ENCODE results near the gene OR2V1.
"Not testable (repeated sequence)": the region's sequence is repeated elsewhere in the genome, so short reads cannot be mapped to it uniquely, and the experiment has no call there.

Gene OR2V1

DNA sequence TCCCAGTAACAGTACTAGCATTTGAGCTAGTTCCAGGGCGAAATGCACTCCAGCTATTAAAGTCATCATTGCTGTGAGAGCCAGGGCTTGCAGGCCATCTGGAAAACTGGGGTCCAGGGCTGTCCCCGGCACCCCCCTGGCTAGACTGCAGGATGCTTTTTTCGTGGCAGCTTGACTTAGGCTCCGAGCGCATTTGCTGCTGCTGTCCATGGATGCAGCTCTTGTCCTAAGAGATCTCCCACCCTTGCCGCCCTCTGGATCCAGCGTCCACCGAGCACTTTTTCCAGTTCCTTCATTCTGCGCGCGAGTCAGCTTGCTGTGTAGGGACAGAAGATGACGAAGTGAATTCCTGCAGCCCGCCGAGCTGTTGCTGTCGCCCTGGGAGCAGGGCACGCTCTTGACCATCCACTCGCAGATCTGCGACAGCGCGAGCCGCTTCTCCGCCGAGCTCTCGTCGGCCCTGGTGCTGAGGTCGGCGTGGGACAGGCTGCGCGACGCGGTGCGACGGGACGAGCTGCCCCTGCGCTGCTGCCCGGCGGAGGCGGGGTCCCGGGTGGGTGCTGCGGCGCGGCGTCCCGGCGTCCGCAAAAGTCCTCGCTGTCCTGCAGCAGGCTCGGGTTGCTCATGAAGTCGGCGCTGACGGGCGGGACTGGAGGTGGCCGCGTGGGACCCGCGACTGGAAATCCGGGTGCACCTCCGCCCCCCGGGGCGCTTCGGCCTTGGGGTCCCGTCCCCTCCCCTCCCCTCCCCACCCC, 30.7 kb downstream of the OR2V1 start:
- DNase-seq = no peak

DNA sequence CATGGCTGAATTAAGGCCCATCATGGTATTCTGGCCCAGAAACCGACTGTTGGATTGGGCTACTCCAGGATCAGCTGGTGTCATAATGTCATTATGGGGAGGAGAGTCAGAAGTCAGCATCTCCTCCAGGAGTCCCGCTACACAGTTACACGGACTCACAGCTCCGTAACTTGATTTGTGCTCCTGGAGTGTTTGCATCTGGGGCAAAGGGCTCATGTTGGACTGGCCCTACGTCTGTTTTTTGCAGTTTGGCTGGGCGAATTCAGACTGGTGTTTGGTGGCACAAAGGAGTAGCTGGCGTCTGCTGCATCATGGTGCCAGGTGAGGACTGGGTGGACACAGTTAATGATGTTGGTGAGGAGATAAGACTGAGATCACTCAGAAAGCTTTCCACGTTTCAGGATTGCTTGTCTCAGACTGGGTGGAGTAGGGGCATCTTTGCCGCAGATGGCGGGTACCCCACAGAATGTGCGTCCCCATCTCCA, 31.3 kb downstream of the OR2V1 start:
- no peak for DNase-seq

DNA sequence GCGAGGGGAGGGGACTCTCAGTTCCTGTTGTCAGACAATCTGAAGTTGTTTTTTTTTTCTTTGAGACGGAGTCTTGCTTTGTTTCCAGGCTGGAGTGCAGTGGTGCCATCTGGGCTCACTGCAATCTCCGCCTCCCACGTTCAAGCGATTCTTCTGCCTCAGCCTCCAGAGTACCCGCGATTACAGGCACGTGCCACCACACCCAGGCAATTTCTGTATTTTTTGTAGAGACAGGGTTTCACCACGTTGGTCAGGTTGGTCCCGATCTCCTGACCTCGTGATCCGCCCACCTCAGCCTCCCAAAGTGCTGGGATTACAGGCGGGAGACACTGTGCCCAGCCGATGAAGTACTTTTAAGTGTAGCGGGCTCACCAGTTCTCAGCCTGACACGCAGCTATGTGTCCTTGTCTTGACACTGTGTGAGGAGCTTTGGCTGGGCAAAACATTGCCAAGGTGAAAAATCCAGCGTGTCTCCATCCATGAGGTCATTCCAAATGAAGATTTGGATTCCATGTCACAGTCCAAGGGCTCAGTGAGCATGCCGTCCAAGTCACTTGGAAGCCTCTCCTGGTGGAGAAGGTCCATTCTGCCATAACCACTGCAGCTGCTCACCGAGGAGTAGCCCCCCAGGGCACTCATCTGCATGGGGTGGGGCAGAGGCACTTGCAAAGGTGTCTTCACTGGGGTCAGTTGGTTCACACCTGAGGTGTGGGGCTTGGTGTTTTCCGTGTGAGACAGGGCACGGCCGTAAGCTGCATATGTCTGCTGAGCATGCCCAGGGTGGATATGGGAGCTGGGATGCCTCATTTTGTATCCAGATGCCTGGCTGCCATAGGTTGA, 32.0 kb downstream of the OR2V1 start:
- no peak for DNase-seq

DNA sequence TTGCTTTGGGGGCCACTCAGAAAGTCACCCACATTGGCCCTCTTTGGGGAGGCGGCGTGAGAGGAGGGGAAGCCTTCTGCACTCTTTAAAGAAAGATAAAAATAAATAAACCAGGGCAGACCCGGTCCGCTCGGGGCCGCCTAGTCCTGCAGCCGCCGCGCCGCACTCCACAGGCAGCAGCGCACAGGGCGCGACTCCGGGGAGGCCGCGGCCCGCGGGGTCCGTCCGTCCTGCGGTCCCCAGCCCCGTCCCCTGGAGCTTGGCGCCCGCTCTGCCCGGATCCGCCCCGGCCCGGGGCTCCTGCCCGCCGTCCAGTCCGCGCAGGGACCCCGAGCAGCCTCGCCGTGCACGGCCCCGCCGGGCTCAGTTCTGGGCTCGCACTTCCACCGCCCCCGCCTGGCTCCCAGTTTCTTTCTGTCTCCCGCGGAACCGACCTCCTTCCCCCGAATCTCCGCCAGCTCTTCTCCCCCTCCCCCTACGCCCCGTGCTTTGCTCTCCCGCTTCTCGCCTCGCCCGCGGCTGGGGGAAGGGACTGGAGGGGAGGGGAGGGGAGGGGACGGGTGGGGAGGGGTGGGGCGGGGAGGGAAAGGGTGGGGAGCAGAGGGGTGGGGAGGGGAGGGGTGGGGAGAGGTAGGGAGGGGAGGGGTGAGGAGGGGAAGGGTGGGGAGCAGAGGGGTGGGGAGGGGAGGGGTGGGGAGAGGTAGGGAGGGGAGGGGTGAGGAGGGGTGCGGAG, 33.0 kb downstream of the OR2V1 start:
- DNase-seq = not testable (repeated sequence)

DNA sequence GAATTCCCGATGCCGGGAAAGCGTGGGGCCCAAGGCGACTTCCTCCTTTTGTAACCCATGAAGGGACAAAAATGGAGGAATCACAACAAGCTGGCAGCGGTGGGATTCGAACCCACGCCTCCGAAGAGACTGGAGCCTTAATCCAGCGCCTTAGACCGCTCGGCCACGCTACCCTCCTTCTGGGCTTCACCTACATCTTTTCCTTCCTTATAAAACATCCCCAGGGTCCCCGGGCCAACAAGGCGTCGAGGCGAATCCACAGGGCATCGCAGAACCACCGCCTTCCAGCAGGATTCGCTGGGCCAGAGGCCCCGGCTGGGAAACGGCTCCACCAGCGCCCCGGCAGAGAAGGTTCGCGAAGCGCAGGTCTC, 33.6 kb downstream of the OR2V1 start:
- DNase-seq = not testable (repeated sequence)

DNA sequence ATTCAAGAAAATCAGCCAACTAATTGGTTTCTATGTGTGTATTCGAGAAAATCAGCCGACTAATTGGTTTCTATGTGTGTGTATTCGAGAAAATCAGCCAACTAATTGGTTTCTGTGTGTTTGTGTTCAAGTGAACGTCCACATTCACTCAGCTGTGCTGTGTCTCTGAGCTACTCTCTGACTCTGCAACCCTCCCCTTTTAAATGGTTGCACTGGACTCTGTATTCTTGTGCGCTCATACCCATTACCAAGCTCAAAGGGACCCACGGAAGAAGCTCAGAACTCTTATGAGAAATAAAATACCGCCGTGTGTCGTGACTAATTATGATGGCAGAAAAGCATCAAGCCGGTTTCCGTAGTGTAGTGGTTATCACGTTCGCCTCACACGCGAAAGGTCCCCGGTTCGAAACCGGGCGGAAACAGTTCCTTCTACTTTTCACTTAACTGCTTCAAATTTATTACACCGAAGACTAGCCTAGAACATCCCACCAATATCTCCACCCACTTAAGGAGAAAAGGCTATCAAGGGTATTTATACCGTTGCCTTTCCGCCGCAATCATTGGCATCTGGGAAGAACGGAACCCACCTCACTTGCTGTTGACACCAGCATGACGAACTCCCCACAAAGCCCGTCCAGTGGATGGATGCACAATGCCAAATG, 34.1 kb downstream of the OR2V1 start:
- not testable (repeated sequence) for DNase-seq

DNA sequence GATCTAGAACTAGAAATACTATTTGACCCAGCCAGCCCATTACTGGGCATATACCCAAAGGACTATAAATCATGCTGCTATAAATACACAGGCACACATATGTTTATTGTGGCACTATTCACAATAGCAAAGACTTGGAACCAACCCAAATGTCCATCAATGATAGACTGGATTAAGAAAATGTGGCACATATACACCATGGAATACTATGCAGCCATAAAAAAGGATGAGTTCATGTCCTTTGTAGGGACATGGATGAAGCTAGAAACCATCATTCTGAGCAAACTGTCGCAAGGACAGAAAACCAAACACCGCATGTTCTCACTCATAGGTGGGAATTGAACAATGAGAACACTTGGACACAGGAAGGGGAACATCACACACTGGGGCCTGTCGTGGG, 35.8 kb downstream of the OR2V1 start:
- DNase-seq = not testable (repeated sequence)

DNA sequence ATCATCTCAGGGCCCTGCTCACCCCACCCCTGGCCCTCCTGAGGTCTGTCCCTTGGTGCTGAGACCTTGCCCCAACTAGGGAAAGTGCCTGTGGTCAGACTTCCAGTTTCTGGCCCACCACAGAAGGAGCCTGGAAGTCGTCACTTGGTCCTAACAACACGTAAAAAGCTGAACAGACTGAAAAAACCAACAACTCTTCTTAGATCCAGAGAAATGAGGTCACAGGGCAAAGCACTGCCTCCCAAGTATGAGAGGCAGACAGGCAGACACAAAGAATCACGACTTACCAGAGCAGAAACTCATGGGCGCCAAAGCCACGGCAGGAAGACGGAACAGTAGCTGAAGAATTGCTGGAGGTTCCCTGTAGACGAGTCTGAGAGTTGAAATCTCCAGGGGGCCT, 38.5 kb downstream of the OR2V1 start:
- DNase-seq = no peak

DNA sequence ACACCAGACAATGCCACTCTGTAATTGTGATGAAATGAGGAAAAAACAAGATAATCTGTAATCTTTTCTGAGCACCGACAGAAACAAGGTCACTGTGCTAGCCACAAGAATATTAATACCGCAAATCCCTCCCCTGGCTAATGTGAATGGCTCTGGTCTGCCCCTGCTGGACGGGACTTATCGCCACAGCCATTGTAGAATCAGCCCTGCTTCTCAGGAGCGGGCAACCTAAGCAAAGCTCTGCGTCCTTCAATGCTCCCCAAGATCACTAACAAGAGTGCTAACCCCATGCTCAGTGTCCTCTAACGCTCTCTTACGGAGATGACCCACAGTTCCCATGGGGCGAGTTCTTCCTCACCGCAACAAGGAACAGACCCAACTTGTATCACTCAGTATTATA, 42.7 kb downstream of the OR2V1 start:
- DNase-seq = no peak

DNA sequence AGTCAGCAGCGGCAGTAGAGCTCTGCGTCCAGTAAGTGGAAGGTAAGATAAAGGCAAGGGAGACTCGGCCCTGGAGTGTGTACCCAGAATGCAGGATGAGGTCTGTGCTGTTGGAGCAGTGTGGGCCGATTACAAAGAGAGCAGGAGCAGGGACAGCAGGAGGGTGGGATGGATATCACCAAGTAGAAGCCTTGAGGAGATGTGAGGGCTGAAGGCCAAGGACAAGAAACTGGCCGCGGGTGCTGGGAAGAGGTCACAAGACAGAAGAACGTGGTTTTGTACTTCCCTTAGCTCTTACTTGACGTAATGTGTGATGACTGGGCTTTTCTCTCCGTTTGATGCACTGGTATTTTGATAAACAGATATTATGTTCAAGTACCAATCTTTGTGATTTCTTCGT, 43.7 kb downstream of the OR2V1 start:
- DNase-seq = no peak

DNA sequence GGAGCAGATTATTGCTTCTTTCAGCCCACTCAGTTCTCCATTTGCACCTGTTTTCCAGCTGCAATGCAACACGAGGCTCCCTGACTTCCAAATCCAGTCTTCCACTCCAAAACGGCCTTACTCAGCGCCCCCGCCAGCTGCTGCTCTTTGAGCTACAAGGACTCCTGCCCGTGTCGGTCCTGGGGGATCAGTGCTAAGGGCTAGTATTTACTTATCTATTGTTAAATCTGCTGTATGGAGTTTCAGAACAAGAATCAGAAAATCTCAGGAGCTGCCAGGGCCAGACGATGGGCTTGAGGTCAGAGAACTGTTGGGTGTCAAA, 44.1 kb downstream of the OR2V1 start:
- no peak for DNase-seq

DNA sequence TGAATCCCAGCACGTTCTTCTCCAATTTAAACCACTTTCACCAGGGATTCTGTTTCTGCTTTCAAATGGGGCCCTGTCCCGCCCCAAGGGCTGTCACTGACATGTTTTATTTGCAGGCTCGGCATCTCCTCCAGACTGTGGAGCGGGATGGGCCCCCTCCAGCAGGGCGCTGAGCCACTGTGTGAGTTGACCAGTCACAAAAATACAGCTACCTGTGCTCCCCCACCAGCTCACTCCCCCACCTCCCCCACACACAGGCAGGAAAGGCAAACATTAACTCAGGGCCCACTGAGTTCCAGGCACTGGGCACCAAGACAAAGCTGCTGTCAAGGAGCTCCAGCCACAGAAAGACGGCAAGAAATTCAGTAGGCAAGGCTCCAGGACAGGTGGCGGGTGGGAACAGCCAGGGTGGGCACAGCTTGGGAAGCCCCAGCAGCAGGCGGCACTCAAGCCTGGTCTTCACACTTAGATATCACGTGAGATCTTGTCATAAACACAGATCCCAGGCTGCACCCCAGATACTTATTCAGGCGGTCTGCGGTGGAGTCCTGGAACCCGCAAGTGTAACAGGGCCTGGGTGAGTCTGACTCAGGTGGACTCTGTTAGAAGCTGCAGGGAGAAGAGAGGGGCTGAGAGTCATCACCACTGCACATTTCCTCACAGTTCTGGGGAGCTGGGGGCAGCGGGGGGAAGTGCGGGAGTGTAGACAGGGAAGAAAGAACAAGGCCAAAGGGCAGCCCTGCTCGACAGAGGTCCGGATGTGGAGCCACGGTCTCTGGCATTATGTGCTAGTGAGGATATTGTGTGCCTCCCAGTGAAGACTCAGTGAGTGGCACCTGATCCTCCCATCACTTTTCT, 44.7 kb downstream of the OR2V1 start:
- DNase-seq = no peak

DNA sequence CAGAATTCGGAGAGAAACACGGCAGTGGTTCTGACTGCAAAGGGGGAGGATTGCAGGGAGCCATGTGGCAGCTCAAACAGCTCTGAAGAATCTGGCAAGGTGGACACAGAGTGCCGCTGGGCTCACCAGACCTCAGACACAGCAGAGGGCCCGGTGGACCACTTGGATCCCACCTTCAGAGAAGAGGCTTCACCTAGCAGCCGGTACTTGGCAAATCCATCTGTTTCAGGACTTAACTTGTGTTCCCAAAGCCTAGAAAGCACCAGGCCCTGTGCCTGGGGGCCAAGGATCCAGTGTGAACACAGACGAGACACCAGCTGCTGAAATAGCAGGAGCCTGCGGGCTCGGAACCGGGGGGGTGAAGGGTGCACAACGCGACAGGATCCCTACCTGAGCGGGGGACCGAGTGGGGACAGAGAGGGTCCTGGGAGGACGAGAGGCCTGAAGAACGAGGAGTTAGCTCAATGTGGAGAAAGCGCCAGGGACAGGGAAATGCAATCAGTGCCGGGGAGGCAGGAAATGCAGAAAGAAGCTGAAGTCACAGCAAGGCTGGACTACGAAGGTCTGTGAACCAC, 46.3 kb downstream of the OR2V1 start:
- no peak for DNase-seq

DNA sequence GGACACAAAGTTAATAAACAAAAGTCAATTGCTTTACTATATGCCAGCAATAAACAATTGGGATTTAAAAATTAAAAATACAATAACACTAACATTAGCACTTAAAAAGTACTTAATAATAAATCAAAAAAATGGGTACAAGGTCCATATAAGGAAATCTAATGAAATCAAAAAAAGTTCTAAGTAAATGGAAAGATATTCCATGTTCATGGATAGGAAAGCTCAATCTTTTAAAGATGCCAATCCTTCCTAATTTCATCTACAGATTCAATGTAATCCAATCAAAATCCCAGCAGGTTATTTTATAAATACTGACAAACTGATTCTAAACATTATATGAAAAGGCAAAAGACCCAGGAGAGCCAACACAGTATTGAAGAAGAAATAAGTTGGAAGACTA, 49.0 kb downstream of the OR2V1 start:
- DNase-seq = no peak

DNA sequence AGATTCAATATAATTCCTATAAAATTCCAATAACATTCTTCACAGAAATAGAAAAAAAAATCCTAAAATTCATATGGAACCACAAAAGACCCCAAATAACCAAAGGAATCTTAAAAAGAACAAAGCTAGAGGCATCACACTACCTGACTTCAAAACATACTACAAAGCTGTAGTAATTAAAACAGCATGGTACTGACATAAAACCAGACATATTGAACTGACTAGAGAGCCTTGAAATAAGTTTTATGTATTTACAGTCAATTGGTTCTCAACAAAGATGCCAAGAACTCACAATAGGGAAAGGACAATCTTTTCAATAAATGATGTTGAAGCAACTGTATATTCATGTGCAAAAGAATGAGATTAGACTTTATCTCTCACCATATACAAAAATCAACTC, 54.0 kb downstream of the OR2V1 start:
- DNase-seq = no peak

All from activated CD4-positive, alpha-beta T cell treated with anti-CD3 and anti-CD28 coated beads, Interleukin-2, amount 50 U/mL, for 1 hour (primary cell).